Activated CD8-positive, alpha-beta T cell treated with anti-CD3 and anti-CD28 coated beads for 36 hours (primary cell): ENCODE measurements around the gene LTO1. TPM values are rescaled to one million over a fixed set of nuclear protein-coding genes. Genes with fewer than 3 reads are reported as not detected.
"Not testable (repeated sequence)": the region's sequence is repeated elsewhere in the genome, so short reads cannot be mapped to it uniquely, and the experiment has no call there.

Source experiments
- ATAC-seq: fragments of 200-7000 bp; cut with Tn5 transposase; one replicate; pipeline ENCODE4 v1.10.0; 2021; ENCODE audit warnings: mild to moderate bottlenecking, moderate library complexity
- CTCF ChIA-PET: fragments of 350-600 bp; sonication (Branson Sonifier 250); formaldehyde crosslinking; loops from one replicate; lab custom pipeline; 2021; ENCODE audit warnings: antibody characterized with exemption; lab: Charles Lee
- POLR2A ChIA-PET: fragments of 350-600 bp; sonication (Branson Sonifier 250); formaldehyde crosslinking; loops from one replicate; lab custom pipeline; 2021; ENCODE audit warnings: antibody characterized with exemption; lab: Charles Lee
- DNase-seq: peaks from one replicate; pipeline ENCODE4 v3.0.0-alpha.2; 2020
- H3K27ac Mint-ChIP-seq: one replicate; pipeline ENCODE4 v1.8.0; 2021; ENCODE audit warnings: mild to moderate bottlenecking, mixed read lengths
- H3K27me3 Mint-ChIP-seq: one replicate; pipeline ENCODE4 v1.8.0; 2021; ENCODE audit warnings: mixed read lengths
- H3K36me3 Mint-ChIP-seq: one replicate; pipeline ENCODE4 v1.8.0; 2021; ENCODE audit warnings: low read depth, mixed read lengths
- H3K4me1 Mint-ChIP-seq: one replicate; pipeline ENCODE4 v1.8.0; 2021; ENCODE audit warnings: low read depth, mixed read lengths
- H3K4me3 Mint-ChIP-seq: one replicate; pipeline ENCODE4 v1.8.0; 2021; ENCODE audit warnings: mild to moderate bottlenecking, moderate library complexity, mixed read lengths
- H3K9me3 Mint-ChIP-seq: one replicate; pipeline ENCODE4 v1.8.0; 2021; ENCODE audit warnings: mixed read lengths
- CTCF ChIP-seq: fragments of 200-600 bp; IDR thresholded peaks from one replicate; pipeline ENCODE4 v1.8.0; 2022; ENCODE audit warnings: antibody characterized with exemption, mild to moderate bottlenecking
- intact Hi-C: fragments of 100-400 bp; cut with micrococcal nuclease; formaldehyde crosslinking; loops from one replicate; pipeline ENCODE4 v1.10.0; 2022
- total RNA-seq, 2 experiments: library from RNA; stranded (reverse); gene quantifications; one replicate each; pipeline ENCODE4 v1.2.3, GENCODE V29; 2021

The LTO1 gene
- total RNA-seq, 2 experiments from 2014 or later: 14.9 to 15.9 TPM

- H3K4me1 Mint-ChIP-seq: no peaks in the 10 kb centered on the region
- TF ChIP-seq CTCF: no peak
- ChIA-PET CTCF (no interaction called here), POLR2A (no interaction called here)
- no peak overlapping the region for H3K27ac Mint-ChIP-seq
- no peak overlapping the region for H3K4me3 Mint-ChIP-seq
- H3K27me3 Mint-ChIP-seq: peaks cover 25% of the 10 kb centered on the region
- peaks cover 8% of the 10 kb centered on the region for H3K9me3 Mint-ChIP-seq
- intact Hi-C loops: no loop called here
- DNase-seq (no peak), ATAC-seq (no peak)
- no peaks in the 10 kb centered on the region for H3K36me3 Mint-ChIP-seq
These were observed 44.7 kb downstream of the LTO1 start for GRCh38 chr11:69630424-69630823.

DNA sequence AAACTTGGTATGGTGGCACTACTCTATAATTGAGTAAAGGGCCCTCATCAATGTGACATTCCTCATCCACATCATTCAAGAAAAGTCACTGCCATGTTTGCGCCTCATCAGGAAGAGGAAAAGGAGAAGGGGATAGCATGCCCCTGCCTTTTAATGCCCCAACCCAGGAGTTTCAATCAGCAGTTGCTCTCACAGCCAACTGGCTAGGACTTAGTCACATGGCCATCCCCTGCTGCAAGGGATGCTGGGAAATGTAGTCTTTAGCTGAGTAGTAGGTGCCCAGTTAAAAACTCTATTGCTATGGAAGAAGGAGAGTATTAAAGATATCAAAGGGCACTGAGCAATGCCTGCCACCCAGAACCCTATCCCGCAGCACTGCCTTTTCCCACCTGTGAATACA is 45.1 kb downstream of the LTO1 start:
- no peak for DNase-seq
- Mint-ChIP-seq H3K4me1 (no peaks in the 10 kb centered on the region), H3K27ac (no peak overlapping the region), H3K9me3 (peaks cover 8% of the 10 kb centered on the region), H3K4me3 (no peak overlapping the region), H3K36me3 (no peaks in the 10 kb centered on the region), H3K27me3 (peaks cover 22% of the 10 kb centered on the region)
- no peak for TF ChIP-seq CTCF
- CTCF ChIA-PET: interaction anchor here (1.1 kb wide), 1 partner anchor 13 kb away, joined by 3 read pairs; no protein-coding TSS in a partner anchor
- peak; percentile 30 for ATAC-seq
- POLR2A ChIA-PET: no interaction called here
- intact Hi-C loops: no loop called here

- no peak for ATAC-seq
- no peak overlapping the region for H3K27ac Mint-ChIP-seq
- H3K4me1 Mint-ChIP-seq: no peaks in the 10 kb centered on the region
- intact Hi-C loops: no loop called here
- DNase-seq: no peak
- H3K9me3 Mint-ChIP-seq: peaks cover 8% of the 10 kb centered on the region
- H3K4me3 Mint-ChIP-seq: no peak overlapping the region
- H3K36me3 Mint-ChIP-seq: no peaks in the 10 kb centered on the region
- no peak for TF ChIP-seq CTCF
- CTCF ChIA-PET: no interaction called here
- H3K27me3 Mint-ChIP-seq: peaks cover 22% of the 10 kb centered on the region
- POLR2A ChIA-PET: no interaction called here
These were observed 47.6 kb downstream of the LTO1 start for GRCh38 chr11:69627551-69627950.

DNA sequence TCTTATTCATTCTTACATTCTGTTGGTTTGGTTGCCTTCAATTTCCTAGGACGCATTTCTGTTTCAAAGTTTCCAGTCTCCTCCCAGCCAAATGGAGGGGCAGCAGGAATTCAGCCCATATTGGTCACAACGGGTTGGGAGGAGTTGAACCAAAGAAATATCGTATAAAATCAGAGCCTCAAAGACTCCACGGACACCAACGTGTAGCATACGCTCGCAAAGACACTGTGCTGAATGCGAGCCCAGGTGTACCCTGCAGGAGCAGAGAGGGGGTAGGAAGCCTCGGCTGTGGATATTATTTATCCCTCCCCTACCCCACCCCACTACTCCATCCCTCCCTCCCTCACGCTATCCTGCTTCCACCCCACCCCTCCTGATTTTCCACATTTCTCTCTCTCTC is 49.7 kb downstream of the LTO1 start:
- H3K4me3 Mint-ChIP-seq: no peak overlapping the region
- TF ChIP-seq CTCF: no peak
- no peaks in the 10 kb centered on the region for H3K36me3 Mint-ChIP-seq
- H3K4me1 Mint-ChIP-seq: no peaks in the 10 kb centered on the region
- CTCF ChIA-PET: no interaction called here
- DNase-seq: no peak
- H3K27ac Mint-ChIP-seq: no peak overlapping the region
- peaks cover 18% of the 10 kb centered on the region for H3K27me3 Mint-ChIP-seq
- intact Hi-C loops: no loop called here
- H3K9me3 Mint-ChIP-seq: peaks cover 8% of the 10 kb centered on the region
- no peak for ATAC-seq
- POLR2A ChIA-PET: no interaction called here

- CTCF ChIA-PET: no interaction called here
- DNase-seq (no peak), ATAC-seq (no peak)
- no peak overlapping the region for H3K4me3 Mint-ChIP-seq
- no peak overlapping the region for H3K27ac Mint-ChIP-seq
- peaks cover under 1% of the 10 kb centered on the region for H3K9me3 Mint-ChIP-seq
- intact Hi-C loops: no loop called here
- H3K4me1 Mint-ChIP-seq: no peaks in the 10 kb centered on the region
- POLR2A ChIA-PET: no interaction called here
- no peaks in the 10 kb centered on the region for H3K36me3 Mint-ChIP-seq
- peaks cover 16% of the 10 kb centered on the region for H3K27me3 Mint-ChIP-seq
- TF ChIP-seq CTCF: no peak
These were observed 50.9 kb downstream of the LTO1 start for GRCh38 chr11:69624293-69624692.

DNA sequence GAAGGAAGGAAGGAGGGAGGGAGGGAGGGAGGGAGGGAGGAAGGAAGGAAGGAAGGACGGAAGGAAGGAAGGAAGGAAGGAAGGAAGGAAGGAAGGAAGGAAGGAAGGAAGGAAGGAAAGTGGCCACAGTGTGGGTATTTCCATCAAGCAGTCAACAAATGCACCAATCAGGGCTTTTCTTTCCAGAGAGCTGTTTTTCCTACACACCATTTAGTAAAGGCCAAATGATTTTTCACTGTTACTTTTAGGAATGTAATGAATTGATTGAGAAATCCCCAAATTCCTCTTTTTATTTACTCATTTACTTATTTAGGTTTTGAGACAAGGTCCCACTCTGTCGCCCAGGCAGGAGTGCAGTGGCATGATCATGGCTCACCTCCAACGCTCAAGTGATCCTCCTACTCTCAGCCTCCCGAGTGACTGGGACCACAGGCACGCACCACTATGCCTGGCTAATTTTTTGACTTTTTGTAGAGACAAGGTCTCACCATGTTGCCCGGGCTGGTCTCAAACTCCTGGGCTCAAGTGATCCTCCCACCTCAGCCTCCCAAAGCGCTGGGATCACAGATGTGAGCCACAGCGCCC is 53.0 kb downstream of the LTO1 start:
- intact Hi-C loops, H3K4me1 Mint-ChIP-seq: not testable (repeated sequence)
- CTCF ChIA-PET: interaction anchor here (1.4 kb wide), 1 partner anchor 10 kb away, joined by 3 read pairs; no protein-coding TSS in a partner anchor

More for the DNA sequence above, 53.0 kb downstream of the LTO1 start:
- H3K27ac Mint-ChIP-seq, H3K36me3 Mint-ChIP-seq, POLR2A ChIA-PET, H3K4me3 Mint-ChIP-seq, ATAC-seq, DNase-seq, H3K9me3 Mint-ChIP-seq: not testable (repeated sequence)
- H3K27me3 Mint-ChIP-seq: peaks cover 21% of the 10 kb centered on the region
